Fibroblast of skin of back (primary cell): ENCODE measurements around the gene NCKIPSD.
A peak's percentile ranks its signal among the peaks of the same experiment; 100 is the strongest.

ENCODE experiments used
- DNase-seq: peaks from one replicate; pipeline ENCODE4 v3.0.0-alpha.2; 2013

The NCKIPSD gene

GRCh38 chr3:48647714-48648113, 38.0 kb downstream of the NCKIPSD start:
- DNase-seq = no peak

GRCh38 chr3:48644898-48645760, 40.6 kb downstream of the NCKIPSD start:
- DNase-seq = no peak

- DNase-seq = no peak
Observed at GRCh38 chr3:48642605-48643004, 43.1 kb downstream of the NCKIPSD start.

- no peak for DNase-seq
Observed at GRCh38 chr3:48641396-48641795, 44.3 kb downstream of the NCKIPSD start.

GRCh38 chr3:48639944-48640606, 45.6 kb downstream of the NCKIPSD start:
- DNase-seq = no peak

- no peak for DNase-seq
Observed at GRCh38 chr3:48637305-48637704, 48.4 kb downstream of the NCKIPSD start.

- no peak for DNase-seq
Observed at GRCh38 chr3:48636149-48636655, 49.5 kb downstream of the NCKIPSD start.

GRCh38 chr3:48635222-48636021, 50.3 kb downstream of the NCKIPSD start, which contains the start of gene SLC26A6:
SLC26A6 (minus strand) TSS chr3:48635461; CDS start chr3:48635393, 68 bp downstream.
- peak; percentile 97 for DNase-seq

GRCh38 chr3:48634661-48635221, 51.0 kb downstream of the NCKIPSD start:
- peak; percentile 75 for DNase-seq

GRCh38 chr3:48633743-48634142, 52.0 kb downstream of the NCKIPSD start:
- no peak for DNase-seq

- no peak for DNase-seq
Observed at GRCh38 chr3:48633256-48633655, 52.5 kb downstream of the NCKIPSD start.

- no peak for DNase-seq
Observed at GRCh38 chr3:48631516-48632448, 53.9 kb downstream of the NCKIPSD start.

- no peak for DNase-seq
Observed at GRCh38 chr3:48630833-48631232, 54.9 kb downstream of the NCKIPSD start.

- no peak for DNase-seq
Observed at GRCh38 chr3:48630407-48630806, 55.3 kb downstream of the NCKIPSD start.

GRCh38 chr3:48629894-48630293, 55.8 kb downstream of the NCKIPSD start:
- DNase-seq = no peak

- no peak for DNase-seq
Observed at GRCh38 chr3:48628277-48629017, 57.3 kb downstream of the NCKIPSD start.

- no peak for DNase-seq
Observed at GRCh38 chr3:48625600-48625999, 60.1 kb downstream of the NCKIPSD start.

- DNase-seq = no peak
Observed at GRCh38 chr3:48624767-48625166, 60.9 kb downstream of the NCKIPSD start.

- no peak for DNase-seq
Observed at GRCh38 chr3:48623851-48624547, 61.7 kb downstream of the NCKIPSD start.
